ACC112 (cell line): Measurements from ENCODE around the gene GYS1.
"Not testable (repeated sequence)": the region's sequence is repeated elsewhere in the genome, so short reads cannot be mapped to it uniquely, and the experiment has no call there.

Experiments
- H2AFZ ChIP-seq: fragments of 200-600 bp; sonication (generic); one replicate; pipeline ENCODE4 v1.6.0; 2017; ENCODE audit warnings: antibody characterized with exemption, low read length; ENCODE audit not compliant: unreplicated experiment
- H3K27ac ChIP-seq: fragments of 200-600 bp; sonication (generic); 2 replicates; pipeline ENCODE4 v1.5.1; 2014; ENCODE audit warnings: low read depth, mild to moderate bottlenecking, antibody characterized with exemption, low read length, moderate library complexity
- H3K27me3 ChIP-seq: fragments of 200-600 bp; sonication (generic); 2 replicates; pipeline ENCODE4 v1.6.1; 2014; ENCODE audit warnings: mild to moderate bottlenecking, antibody characterized with exemption, low read length, moderate library complexity, mixed read lengths; ENCODE audit not compliant: insufficient read depth
- H3K36me3 ChIP-seq: fragments of 200-600 bp; sonication (generic); 2 replicates; pipeline ENCODE4 v1.6.1; 2016; ENCODE audit warnings: mild to moderate bottlenecking, antibody characterized with exemption, low read length, moderate library complexity, mixed read lengths; ENCODE audit not compliant: insufficient read depth
- H3K4me1 ChIP-seq: fragments of 200-600 bp; sonication (generic); one replicate; pipeline ENCODE4 v1.6.1; 2016; ENCODE audit warnings: low read length, mixed read lengths; ENCODE audit not compliant: insufficient read depth, unreplicated experiment, control insufficient read depth
- H3K4me3 ChIP-seq: fragments of 200-600 bp; sonication (generic); 2 replicates; pipeline ENCODE4 v1.5.1; 2014; ENCODE audit warnings: mild to moderate bottlenecking, low read depth, low read length
- H3K79me2 ChIP-seq: fragments of 200-600 bp; sonication (generic); one replicate; pipeline ENCODE4 v1.6.0; 2016; ENCODE audit warnings: low read length; ENCODE audit not compliant: control insufficient read depth, unreplicated experiment, insufficient read depth

Gene GYS1

DNA sequence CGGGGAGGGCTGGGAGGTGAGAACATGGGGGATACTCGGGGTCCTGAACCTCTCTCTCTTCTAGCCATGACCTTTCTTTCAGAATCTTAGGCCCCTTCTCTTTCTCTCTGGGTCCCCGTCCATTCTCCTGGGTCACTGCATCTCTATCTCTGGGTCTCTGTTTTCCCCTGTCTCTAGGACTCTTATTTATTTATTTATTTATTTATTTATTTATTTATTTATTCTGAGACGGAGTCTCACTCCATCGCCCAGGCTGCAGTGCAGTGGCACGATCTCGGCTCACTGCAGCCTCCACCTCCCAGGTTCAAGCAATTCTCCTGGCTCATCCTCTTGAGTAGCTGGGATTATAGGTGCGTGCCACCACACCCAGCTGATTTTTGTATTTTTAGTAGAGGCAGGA, 73.8 kb downstream of the GYS1 start:
- not testable (repeated sequence) for H3K27me3 ChIP-seq, H3K79me2 ChIP-seq, H3K36me3 ChIP-seq, H3K4me1 ChIP-seq, H3K4me3 ChIP-seq, H2AFZ ChIP-seq, H3K27ac ChIP-seq

- Histone ChIP-seq H3K36me3 (no peaks in the 10 kb centered on the region), H3K27ac (no peak overlapping the region), H2AFZ (no peak overlapping the region), H3K27me3 (no peaks in the 10 kb centered on the region), H3K4me3 (no peak overlapping the region), H3K79me2 (no peaks in the 10 kb centered on the region), H3K4me1 (no peaks in the 10 kb centered on the region)
Measured at GRCh38 chr19:48918801-48919247, 74.3 kb downstream of the GYS1 start.
